ENCODE data around the gene ETFA. TPM values are rescaled to one million over a fixed set of nuclear protein-coding genes. Genes with fewer than 3 reads are reported as not detected.

Gene ETFA
- total and polyA plus RNA-seq, 12 donors = 103 to 541 (median 442) TPM

DNA sequence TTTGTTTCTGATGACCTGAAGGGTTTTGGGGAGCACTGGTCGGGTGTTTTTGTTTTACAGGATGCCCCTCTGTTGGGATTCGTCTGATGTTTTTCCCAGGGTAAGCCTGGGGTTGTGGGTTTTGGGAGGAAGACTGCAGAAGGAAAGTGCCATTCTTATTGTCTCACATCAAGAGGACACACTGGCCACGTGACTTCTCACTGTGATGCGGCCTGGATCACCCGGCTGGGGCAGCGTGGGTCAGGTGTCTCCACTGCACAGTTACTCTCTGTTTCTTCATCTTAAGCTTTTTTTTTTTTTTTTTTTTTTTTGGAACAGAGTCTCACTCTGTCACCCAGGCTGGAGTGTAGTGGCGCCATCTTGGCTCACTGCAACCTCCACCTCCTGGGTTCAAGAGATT, 130.9 kb downstream of the ETFA start:
- Histone ChIP-seq H3K27me3 (peaks cover 0 to 38% (median 6%) of the 10 kb centered on the region in 7 donors), H3K9me3 (no peaks in the 10 kb centered on the region), H3K4me3 (no peak overlapping the region), H3K36me3 (no peaks in the 10 kb centered on the region), H3K4me1 (peaks cover 7 to 19% (median 11%) of the 10 kb centered on the region in 9 donors), H3K27ac (no peak overlapping the region)
- TF ChIP-seq, protein P1, sequence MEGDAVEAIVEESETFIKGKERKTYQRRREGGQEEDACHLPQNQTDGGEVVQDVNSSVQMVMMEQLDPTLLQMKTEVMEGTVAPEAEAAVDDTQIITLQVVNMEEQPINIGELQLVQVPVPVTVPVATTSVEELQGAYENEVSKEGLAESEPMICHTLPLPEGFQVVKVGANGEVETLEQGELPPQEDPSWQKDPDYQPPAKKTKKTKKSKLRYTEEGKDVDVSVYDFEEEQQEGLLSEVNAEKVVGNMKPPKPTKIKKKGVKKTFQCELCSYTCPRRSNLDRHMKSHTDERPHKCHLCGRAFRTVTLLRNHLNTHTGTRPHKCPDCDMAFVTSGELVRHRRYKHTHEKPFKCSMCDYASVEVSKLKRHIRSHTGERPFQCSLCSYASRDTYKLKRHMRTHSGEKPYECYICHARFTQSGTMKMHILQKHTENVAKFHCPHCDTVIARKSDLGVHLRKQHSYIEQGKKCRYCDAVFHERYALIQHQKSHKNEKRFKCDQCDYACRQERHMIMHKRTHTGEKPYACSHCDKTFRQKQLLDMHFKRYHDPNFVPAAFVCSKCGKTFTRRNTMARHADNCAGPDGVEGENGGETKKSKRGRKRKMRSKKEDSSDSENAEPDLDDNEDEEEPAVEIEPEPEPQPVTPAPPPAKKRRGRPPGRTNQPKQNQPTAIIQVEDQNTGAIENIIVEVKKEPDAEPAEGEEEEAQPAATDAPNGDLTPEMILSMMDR (IDR thresholded peaks at IDR 0.05) = no peak
- DNase-seq = no peak
- ATAC-seq = no peak
- intact Hi-C loops (cut with DNase I) = loop anchor here in 1 of 10 donors (10.0 kb wide), 1 partner anchor 684 kb away; no protein-coding TSS in a partner anchor
- 94 to 97% methylated on average over 7 of the region's 7 CpGs for WGBS, 2 donors

DNA sequence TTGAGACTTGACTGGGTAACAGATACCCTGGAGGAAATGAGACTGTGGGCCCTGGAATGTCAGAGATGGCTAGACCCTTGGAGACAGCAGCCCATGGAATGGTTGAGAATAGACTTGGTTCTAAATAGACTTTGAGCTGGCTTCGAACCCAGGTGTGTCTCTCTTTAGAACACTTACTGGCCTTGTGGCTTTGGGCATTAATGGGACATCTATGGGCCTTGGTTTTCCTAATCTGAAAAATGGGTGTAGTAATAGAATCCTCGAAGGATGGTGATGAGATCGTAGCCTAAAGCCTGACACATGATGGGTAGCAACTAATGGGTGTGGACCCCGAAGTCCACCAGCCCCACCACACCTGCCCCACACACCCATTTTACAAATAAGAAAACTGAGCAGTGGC, 132.2 kb downstream of the ETFA start:
- 93 to 94% methylated on average over 4 of the region's 4 CpGs for WGBS, 2 donors
- TF ChIP-seq, protein P1 (IDR thresholded peaks at IDR 0.05) = no peak
- intact Hi-C loops (cut with DNase I) = no loop called here
- H3K4me3 ChIP-seq = no peak overlapping the region
- peaks cover 0 to 33% (median 6%) of the 10 kb centered on the region in 7 donors for H3K27me3 ChIP-seq
- no peaks in the 10 kb centered on the region for H3K36me3 ChIP-seq
- no peak overlapping the region for H3K27ac ChIP-seq
- H3K9me3 ChIP-seq = peaks cover 0 to 9% (median 0%) of the 10 kb centered on the region in 11 donors
- ATAC-seq (no peak), DNase-seq (no peak)
- peaks cover 7 to 19% (median 11%) of the 10 kb centered on the region in 9 donors for H3K4me1 ChIP-seq

DNA sequence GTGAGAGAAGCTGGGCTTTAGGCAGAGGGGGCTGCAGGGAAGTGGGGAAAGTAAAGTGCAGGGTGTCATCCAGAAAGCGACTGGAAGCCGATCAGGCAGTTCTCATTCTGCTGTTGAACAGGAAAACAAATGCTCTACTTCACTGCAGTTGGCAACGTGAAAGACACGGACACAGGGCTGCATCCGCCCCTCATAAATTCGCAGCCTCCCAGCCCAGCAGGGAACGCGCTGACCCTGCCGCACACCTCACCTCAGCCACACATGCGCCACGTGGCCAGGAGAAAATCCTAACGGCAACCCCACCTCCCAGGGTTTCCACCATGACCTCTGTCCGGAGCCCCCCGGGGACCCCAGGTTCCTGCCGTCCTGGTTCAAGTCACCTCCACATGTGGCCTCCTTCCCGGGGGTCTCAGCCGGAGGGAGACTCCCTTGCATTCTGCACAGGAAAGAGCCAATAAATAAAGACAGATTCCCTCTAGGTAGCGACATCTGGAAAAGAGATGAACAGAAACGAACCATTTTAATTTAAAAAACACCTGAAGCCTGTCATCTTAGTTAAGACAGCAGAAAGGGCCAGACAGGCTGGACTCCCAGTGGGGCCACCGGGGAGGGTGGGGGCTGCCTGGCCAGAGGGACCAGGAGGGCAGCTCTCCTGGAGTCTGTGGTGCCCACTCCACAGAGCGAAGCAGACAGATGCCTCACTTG, 132.8 kb downstream of the ETFA start:
- intact Hi-C loops (cut with DNase I) = no loop called here
- H3K4me1 ChIP-seq = peaks cover 7 to 20% (median 11%) of the 10 kb centered on the region in 9 donors
- ATAC-seq (peak in 2 of 8 donors; percentile 2 to 13), DNase-seq (no peak)
- 41 to 51% methylated on average over 21 of the region's 21 CpGs for WGBS, 2 donors
- H3K27ac ChIP-seq = peak overlapping the region in 2 of 10 donors; percentile 40 to 65
- TF ChIP-seq, protein P1 (IDR thresholded peaks at IDR 0.05) = no peak
- H3K4me3 ChIP-seq = no peak overlapping the region
- no peaks in the 10 kb centered on the region for H3K36me3 ChIP-seq
- H3K9me3 ChIP-seq = peaks cover 0 to 9% (median 0%) of the 10 kb centered on the region in 11 donors
- peaks cover 0 to 33% (median 6%) of the 10 kb centered on the region in 7 donors for H3K27me3 ChIP-seq

DNA sequence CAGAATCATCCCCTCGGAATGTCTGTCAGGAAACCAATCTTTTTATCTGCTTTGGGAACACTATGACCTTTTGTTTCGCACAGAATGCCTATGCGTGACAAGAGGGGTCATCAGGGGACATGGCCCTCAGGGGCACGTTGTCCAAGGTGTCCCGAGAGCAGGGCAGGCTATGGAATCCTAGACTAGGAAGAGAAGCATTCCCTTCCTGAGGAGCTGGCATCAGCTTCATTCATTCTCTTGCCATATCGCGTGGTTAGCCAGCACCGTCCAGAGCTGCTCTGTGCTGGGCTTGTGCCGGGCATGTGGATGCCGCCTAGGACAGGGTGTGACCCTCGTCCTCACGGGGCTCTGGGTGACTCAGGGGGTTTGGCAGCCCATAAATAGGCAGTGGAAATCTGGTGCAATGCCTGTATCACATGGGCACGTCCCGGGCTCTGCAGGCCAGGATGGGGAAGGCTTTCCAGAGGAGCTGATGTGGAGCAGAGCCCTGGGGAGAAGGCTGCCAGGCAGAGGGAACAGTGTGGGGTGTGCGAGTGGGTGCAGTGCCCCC, 133.7 kb downstream of the ETFA start:
- Histone ChIP-seq H3K27me3 (peaks cover 0 to 33% (median 6%) of the 10 kb centered on the region in 7 donors), H3K4me1 (peaks cover 7 to 28% (median 13%) of the 10 kb centered on the region in 9 donors), H3K4me3 (no peak overlapping the region), H3K9me3 (peaks cover 0 to 9% (median 0%) of the 10 kb centered on the region in 11 donors), H3K27ac (peak overlapping the region in 4 of 10 donors; percentile 17 to 65 (median 32)), H3K36me3 (no peaks in the 10 kb centered on the region)
- ATAC-seq = peak; percentile 69 to 93 (median 84)
- intact Hi-C loops (cut with DNase I) = no loop called here
- DNase-seq = peak; percentile 53 to 58
- TF ChIP-seq, protein P1 (IDR thresholded peaks at IDR 0.05) = no peak
- WGBS, 2 donors = 28 to 43% methylated on average over 15 of the region's 15 CpGs
